ENCODE measurements around the gene HPSE2. TPM values are rescaled to one million over a fixed set of nuclear protein-coding genes. Genes with fewer than 3 reads are reported as not detected.

The HPSE2 gene
- polyA plus RNA-seq, 1 of the 3 experiments (the other 2 are of a cell fraction): not detected

DNA sequence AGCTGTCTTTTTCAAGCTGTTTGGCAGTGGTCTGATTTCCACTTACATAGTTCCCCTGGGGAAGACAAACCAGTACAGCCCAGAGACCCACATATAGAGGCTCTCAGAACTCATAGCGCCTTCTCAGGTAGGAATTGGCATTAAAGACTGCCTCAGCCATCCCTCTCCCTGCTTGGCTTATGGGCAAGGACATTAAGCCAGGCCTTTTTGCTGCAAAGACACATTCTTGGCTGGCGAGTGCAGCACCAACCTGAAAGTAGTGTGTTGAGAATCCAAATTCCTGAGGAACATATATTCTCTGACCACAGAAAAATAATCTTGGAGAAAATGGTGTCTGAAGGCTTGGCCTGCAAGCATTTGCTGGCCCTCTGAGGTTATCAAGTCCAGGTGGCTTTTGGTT is 749.7 kb downstream of the HPSE2 start:
- ChIA-PET CTCF (interaction anchor here (1.2 kb wide), 1 partner anchor 19 kb away, joined by 3 read pairs; no protein-coding TSS in a partner anchor), POLR2A (no interaction called here)
- WGBS (ENCODE audit: low lambda C conversion rate): 15% methylated on average over 2 of the region's 2 CpGs
- no peaks in the 10 kb centered on the region for H3K36me3 ChIP-seq (replicated peaks in 1 of 2; ENCODE audit: control insufficient read depth in 1 of 2, insufficient read depth in 2 of 2, low read length in 1 of 2)
- H3K79me2 ChIP-seq (ENCODE audit: insufficient read depth): no peaks in the 10 kb centered on the region
- H3K27ac ChIP-seq (ENCODE audit: low read depth in 2 of 2, low read length in 1 of 2): peak overlapping the region in 1 of 2 experiments; percentile 70; a peak in 2 of 4 replicates
- no peaks in the 10 kb centered on the region for H4K20me1 ChIP-seq (ENCODE audit: insufficient read depth)
- DNase-seq: no peak
- H3F3A ChIP-seq (replicated peaks; ENCODE audit: insufficient read depth): peaks cover 3% of the 10 kb centered on the region
- H3K4me2 ChIP-seq: no peak overlapping the region
- no peaks in the 10 kb centered on the region for H3K27me3 ChIP-seq (ENCODE audit: insufficient read depth)
- no peaks in the 10 kb centered on the region for H3K9me3 ChIP-seq
- no peaks in the 10 kb centered on the region for H3K4me1 ChIP-seq (ENCODE audit: control insufficient read depth in 1 of 2, insufficient read depth in 2 of 2, low read depth in 1 of 2, low read length in 1 of 2)
- H3K4me3 ChIP-seq (ENCODE audit: low read depth in 2 of 2, low read length in 1 of 2): no peak overlapping the region
- peak overlapping the region; percentile 41; the same call in 1 of the 2 replicates for H3K9ac ChIP-seq
- no peaks in the 10 kb centered on the region for H3K9me2 ChIP-seq
- peak overlapping the region; percentile 82; the same call in 1 of the 2 replicates for H2AFZ ChIP-seq (ENCODE audit: low read depth)
- TF ChIP-seq, protein P1, sequence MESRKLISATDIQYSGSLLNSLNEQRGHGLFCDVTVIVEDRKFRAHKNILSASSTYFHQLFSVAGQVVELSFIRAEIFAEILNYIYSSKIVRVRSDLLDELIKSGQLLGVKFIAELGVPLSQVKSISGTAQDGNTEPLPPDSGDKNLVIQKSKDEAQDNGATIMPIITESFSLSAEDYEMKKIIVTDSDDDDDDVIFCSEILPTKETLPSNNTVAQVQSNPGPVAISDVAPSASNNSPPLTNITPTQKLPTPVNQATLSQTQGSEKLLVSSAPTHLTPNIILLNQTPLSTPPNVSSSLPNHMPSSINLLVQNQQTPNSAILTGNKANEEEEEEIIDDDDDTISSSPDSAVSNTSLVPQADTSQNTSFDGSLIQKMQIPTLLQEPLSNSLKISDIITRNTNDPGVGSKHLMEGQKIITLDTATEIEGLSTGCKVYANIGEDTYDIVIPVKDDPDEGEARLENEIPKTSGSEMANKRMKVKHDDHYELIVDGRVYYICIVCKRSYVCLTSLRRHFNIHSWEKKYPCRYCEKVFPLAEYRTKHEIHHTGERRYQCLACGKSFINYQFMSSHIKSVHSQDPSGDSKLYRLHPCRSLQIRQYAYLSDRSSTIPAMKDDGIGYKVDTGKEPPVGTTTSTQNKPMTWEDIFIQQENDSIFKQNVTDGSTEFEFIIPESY (IDR thresholded peaks at IDR 0.05; ENCODE audit: borderline replicate concordance, low read depth): no peak
- TF ChIP-seq RAD21 (IDR thresholded peaks at IDR 0.05; ENCODE audit: low read length) (no peak), FOXM1 (IDR thresholded peaks at IDR 0.05; ENCODE audit: low read depth) (no peak), RCOR1 (IDR thresholded peaks at IDR 0.05; ENCODE audit: low read length) (no peak), FOSL2 (IDR thresholded peaks at IDR 0.05; ENCODE audit: borderline replicate concordance, low read depth) (no peak), RXRA (IDR thresholded peaks at IDR 0.05; ENCODE audit: borderline replicate concordance, low read depth) (no peak), RFX5 (IDR thresholded peaks at IDR 0.05; ENCODE audit: low read length) (no peak), SMC3 (IDR thresholded peaks at IDR 0.05; ENCODE audit: low read depth, low read length) (no peak), TCF12 (IDR thresholded peaks at IDR 0.05) (no peak), FOXJ3 (CRISPR knock-in tag; IDR thresholded peaks at IDR 0.05) (no peak), SIN3A (IDR thresholded peaks at IDR 0.05; ENCODE audit: borderline replicate concordance, low read depth, low read length) (no peak)
- TF ChIP-seq, protein P2, sequence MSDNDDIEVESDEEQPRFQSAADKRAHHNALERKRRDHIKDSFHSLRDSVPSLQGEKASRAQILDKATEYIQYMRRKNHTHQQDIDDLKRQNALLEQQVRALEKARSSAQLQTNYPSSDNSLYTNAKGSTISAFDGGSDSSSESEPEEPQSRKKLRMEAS (IDR thresholded peaks at IDR 0.05; ENCODE audit: low read depth): no peak
- TF ChIP-seq, protein P3, sequence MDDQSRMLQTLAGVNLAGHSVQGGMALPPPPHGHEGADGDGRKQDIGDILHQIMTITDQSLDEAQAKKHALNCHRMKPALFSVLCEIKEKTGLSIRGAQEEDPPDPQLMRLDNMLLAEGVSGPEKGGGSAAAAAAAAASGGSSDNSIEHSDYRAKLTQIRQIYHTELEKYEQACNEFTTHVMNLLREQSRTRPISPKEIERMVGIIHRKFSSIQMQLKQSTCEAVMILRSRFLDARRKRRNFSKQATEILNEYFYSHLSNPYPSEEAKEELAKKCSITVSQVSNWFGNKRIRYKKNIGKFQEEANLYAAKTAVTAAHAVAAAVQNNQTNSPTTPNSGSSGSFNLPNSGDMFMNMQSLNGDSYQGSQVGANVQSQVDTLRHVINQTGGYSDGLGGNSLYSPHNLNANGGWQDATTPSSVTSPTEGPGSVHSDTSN (IDR thresholded peaks at IDR 0.05): no peak
- TF ChIP-seq, protein P4, sequence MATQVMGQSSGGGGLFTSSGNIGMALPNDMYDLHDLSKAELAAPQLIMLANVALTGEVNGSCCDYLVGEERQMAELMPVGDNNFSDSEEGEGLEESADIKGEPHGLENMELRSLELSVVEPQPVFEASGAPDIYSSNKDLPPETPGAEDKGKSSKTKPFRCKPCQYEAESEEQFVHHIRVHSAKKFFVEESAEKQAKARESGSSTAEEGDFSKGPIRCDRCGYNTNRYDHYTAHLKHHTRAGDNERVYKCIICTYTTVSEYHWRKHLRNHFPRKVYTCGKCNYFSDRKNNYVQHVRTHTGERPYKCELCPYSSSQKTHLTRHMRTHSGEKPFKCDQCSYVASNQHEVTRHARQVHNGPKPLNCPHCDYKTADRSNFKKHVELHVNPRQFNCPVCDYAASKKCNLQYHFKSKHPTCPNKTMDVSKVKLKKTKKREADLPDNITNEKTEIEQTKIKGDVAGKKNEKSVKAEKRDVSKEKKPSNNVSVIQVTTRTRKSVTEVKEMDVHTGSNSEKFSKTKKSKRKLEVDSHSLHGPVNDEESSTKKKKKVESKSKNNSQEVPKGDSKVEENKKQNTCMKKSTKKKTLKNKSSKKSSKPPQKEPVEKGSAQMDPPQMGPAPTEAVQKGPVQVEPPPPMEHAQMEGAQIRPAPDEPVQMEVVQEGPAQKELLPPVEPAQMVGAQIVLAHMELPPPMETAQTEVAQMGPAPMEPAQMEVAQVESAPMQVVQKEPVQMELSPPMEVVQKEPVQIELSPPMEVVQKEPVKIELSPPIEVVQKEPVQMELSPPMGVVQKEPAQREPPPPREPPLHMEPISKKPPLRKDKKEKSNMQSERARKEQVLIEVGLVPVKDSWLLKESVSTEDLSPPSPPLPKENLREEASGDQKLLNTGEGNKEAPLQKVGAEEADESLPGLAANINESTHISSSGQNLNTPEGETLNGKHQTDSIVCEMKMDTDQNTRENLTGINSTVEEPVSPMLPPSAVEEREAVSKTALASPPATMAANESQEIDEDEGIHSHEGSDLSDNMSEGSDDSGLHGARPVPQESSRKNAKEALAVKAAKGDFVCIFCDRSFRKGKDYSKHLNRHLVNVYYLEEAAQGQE (IDR thresholded peaks at IDR 0.05; ENCODE audit: low read depth, low read length): no peak
- TF ChIP-seq, protein P5, sequence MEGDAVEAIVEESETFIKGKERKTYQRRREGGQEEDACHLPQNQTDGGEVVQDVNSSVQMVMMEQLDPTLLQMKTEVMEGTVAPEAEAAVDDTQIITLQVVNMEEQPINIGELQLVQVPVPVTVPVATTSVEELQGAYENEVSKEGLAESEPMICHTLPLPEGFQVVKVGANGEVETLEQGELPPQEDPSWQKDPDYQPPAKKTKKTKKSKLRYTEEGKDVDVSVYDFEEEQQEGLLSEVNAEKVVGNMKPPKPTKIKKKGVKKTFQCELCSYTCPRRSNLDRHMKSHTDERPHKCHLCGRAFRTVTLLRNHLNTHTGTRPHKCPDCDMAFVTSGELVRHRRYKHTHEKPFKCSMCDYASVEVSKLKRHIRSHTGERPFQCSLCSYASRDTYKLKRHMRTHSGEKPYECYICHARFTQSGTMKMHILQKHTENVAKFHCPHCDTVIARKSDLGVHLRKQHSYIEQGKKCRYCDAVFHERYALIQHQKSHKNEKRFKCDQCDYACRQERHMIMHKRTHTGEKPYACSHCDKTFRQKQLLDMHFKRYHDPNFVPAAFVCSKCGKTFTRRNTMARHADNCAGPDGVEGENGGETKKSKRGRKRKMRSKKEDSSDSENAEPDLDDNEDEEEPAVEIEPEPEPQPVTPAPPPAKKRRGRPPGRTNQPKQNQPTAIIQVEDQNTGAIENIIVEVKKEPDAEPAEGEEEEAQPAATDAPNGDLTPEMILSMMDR (IDR thresholded peaks at IDR 0.05): no peak; the same call in 1 of the 2 replicates

All from SK-N-SH (cell line).